Dendritic cell treated with granulocyte-macrophage colony-stimulating factor and Interleukin-4, amounts not matched to agents 40 ng/mL and 50 ng/mL, for 4 days (primary cell): ENCODE measurements around the gene SHBG.

Experiments used
- H3K27ac Mint-ChIP-seq: one replicate; pipeline ENCODE4 v1.8.0; 2022; ENCODE audit warnings: mild to moderate bottlenecking, mixed read lengths
- H3K27me3 Mint-ChIP-seq: one replicate; pipeline ENCODE4 v1.8.0; 2022; ENCODE audit warnings: mild to moderate bottlenecking, mixed read lengths
- H3K36me3 Mint-ChIP-seq: one replicate; pipeline ENCODE4 v1.8.0; 2022; ENCODE audit warnings: low read depth, mixed read lengths
- H3K4me1 Mint-ChIP-seq: one replicate; pipeline ENCODE4 v1.8.0; 2022; ENCODE audit warnings: low read depth, mixed read lengths
- H3K4me3 Mint-ChIP-seq: one replicate; pipeline ENCODE4 v1.8.0; 2022; ENCODE audit warnings: mild to moderate bottlenecking, moderate library complexity, mixed read lengths
- H3K9me3 Mint-ChIP-seq: one replicate; pipeline ENCODE4 v1.8.0; 2022; ENCODE audit warnings: mixed read lengths
- intact Hi-C: fragments of 100-400 bp; cut with micrococcal nuclease; formaldehyde crosslinking; loops from one replicate; pipeline ENCODE4 v1.15.0; 2022

Gene SHBG

DNA sequence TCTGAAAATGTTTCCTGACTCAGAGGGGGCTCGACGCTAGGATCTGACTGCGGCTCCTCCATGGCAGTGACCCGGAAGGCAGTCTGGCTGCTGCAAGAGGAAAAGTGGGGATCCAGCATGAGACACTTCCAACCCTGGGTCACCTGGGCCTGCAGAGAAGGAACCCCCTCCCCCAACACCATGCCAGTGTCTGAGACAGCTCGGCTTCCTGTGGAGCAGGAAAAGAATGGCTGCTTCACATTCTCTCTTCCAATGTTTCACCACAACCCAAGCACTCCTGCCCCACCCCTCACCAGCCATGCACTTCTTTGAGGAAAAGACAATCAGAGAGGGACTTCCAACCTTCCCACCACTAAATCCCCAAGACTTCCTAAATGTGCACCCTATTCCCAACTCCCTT, 46.6 kb downstream of the SHBG start:
- H3K9me3 Mint-ChIP-seq, result peaks cover 25% of the 10 kb centered on the region
- H3K36me3 Mint-ChIP-seq, result peaks cover 71% of the 10 kb centered on the region
- no peaks in the 10 kb centered on the region for H3K4me1 Mint-ChIP-seq
- intact Hi-C loops, result no loop called here
- no peaks in the 10 kb centered on the region for H3K27me3 Mint-ChIP-seq
- H3K4me3 Mint-ChIP-seq, result no peak overlapping the region
- H3K27ac Mint-ChIP-seq, result no peak overlapping the region

DNA sequence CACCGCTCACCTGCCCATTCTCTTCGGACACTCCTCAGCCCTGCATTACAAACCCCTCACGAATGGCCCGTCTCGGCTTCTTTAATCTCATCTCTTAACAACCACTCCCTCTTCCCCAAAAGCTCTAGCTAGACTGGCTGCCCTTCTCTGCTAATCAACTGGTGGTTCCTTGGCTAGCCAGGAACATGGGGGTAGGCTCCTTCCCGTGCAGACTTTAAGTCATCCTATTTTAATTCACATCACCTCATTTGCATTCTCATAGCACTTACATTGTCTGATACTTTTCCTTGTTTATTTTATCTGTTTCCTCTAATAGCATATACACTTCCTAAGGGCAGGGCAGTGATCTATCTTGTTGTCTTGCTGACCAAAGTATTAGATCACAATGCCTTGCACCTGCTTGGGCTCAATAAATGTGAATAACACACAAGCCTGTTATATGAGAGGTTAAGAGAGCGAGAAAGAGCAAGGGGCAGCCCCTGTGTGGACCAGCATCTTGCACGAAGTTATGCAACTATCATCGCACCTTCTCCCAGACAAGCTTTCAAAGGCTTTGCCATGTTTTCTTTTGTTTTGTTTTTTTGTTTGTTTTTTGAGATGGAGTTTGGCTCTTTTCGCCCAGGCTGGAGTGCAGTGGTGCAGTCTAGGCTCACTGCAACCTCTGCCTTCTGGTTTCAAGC, 47.6 kb downstream of the SHBG start:
- Mint-ChIP-seq H3K27ac (no peak overlapping the region), H3K4me3 (no peak overlapping the region), H3K9me3 (peaks cover 25% of the 10 kb centered on the region), H3K27me3 (no peaks in the 10 kb centered on the region), H3K36me3 (peaks cover 69% of the 10 kb centered on the region), H3K4me1 (no peaks in the 10 kb centered on the region)
- intact Hi-C loops, result no loop called here
